ENCODE data around the gene SLC39A3.
"Not testable (repeated sequence)": the region's sequence is repeated elsewhere in the genome, so short reads cannot be mapped to it uniquely, and the experiment has no call there.

SLC39A3 gene

DNA sequence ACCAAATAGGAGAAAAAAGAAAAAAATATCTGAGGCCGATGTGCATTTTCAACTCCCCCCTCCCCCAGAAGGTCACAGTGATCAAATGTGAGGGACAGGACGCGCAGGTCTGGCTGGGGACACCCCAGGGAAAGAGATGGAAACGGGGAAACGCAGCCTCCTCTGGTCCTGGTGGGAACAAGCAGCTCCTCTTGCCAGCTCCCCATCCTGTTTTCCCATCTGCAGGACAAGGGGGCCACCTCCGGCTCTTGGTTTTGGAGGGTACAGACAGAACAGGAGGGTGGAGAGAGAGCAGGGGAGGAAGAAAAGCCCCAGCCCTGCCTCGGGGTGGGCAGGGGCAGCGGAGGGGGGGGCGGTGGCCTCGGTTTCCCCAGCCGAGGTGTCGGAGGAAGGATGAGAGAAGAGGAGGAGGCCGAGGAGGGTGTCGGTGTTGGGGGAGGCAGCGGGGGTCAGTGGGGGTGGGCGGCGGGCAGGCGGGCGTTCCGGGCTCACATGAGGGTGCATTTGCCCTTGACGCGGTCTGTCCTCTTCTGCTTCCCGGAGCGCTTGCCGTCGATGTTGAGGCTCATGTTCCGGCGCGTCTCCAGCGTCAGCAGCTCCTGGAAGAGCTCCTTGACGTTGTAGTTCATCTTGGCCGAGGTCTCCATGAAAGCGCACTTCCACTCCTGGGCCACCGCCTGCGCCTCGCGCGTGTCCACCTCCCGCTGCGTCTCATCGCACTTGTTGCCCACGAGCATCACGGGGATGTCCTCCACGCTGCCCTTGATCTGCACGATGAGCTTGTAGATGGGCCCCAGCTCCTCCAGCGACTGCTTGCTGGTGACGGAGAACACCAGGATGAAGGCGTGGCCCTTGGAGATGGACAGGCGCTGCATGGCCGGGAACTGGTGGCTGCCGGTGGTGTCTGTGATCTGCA, 22.8 kb downstream of the SLC39A3 start:
- H3K27me3 ChIP-seq (ENCODE audit: insufficient read depth, low read depth, severe bottlenecking) = no peaks in the 10 kb centered on the region
- no peak for DNase-seq
- H3K4me3 ChIP-seq (ENCODE audit: low read depth, low read length) = no peak overlapping the region
- H3K36me3 ChIP-seq = peaks cover 7% of the 10 kb centered on the region
- TF ChIP-seq CTCF (IDR thresholded peaks at IDR 0.05; ENCODE audit: low read depth, low read length) = no peak
- H3K27ac ChIP-seq = no peak overlapping the region
- peaks cover 8% of the 10 kb centered on the region for H3K9me3 ChIP-seq (ENCODE audit: severe bottlenecking)

DNA sequence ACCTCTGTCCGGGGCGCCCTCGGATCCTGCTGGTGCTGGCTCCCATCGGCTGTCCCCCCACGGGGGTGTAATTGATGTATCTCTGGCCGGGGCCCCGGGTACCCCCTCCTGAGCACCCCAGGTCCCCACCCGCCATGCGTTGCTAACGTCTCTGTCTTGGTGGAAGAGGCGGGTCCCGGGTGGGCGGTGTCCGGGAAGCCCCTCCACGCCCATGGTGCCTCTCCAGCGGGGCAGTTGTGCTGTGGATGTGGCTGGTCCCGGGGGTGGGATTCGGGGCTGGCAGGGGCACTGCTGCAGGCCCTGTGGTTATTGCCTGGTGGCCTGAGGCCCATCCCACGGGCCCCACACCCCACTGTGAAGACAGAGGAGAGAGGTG, 23.6 kb downstream of the SLC39A3 start:
- H3K27me3 ChIP-seq (ENCODE audit: insufficient read depth, low read depth, severe bottlenecking) = no peaks in the 10 kb centered on the region
- H3K27ac ChIP-seq = no peak overlapping the region
- H3K36me3 ChIP-seq = peaks cover 7% of the 10 kb centered on the region
- no peak overlapping the region for H3K4me3 ChIP-seq (ENCODE audit: low read depth, low read length)
- DNase-seq = no peak
- no peak for TF ChIP-seq CTCF (IDR thresholded peaks at IDR 0.05; ENCODE audit: low read depth, low read length)
- H3K9me3 ChIP-seq (ENCODE audit: severe bottlenecking) = peaks cover 8% of the 10 kb centered on the region

DNA sequence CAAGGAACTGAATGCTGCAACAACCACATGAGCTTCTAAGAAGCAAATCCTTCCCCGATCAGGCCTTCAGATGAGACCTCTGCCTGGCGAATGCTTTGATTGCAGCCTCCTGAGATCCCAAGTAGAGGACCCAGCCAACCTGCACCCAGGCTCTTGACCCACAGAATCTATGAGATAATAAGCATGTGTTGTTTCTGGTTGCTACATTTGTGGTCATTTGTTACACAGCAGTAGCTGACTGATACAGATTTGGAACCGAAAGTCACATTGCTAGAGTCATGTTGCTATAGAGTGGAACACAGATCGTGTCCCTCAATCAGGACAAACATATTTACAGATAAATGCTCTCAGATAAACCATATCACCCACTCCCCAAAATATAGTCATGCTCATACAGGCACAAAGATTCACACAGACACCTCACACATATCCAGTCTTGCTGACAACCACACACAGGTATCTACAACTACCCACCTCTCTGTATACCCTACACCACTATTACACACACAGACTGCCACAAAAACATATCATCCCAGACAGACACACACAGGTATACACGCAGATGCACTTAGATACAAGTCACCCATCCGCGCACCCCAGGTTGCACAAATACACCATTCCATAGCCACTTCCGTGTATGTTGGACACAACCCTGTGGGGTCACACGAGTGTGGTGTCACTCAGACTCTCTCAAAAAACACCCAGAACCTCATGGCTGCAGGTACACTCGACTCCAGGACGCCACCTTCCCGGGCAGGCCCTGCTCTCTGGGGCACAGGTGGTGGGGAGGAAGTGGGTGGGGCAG, 24.1 kb downstream of the SLC39A3 start:
- Histone ChIP-seq H3K27ac (no peak overlapping the region), H3K27me3 (ENCODE audit: insufficient read depth, low read depth, severe bottlenecking) (no peaks in the 10 kb centered on the region), H3K36me3 (peaks cover 7% of the 10 kb centered on the region), H3K4me3 (ENCODE audit: low read depth, low read length) (no peak overlapping the region), H3K9me3 (ENCODE audit: severe bottlenecking) (peaks cover 8% of the 10 kb centered on the region)
- no peak for DNase-seq
- no peak for TF ChIP-seq CTCF (IDR thresholded peaks at IDR 0.05; ENCODE audit: low read depth, low read length)

DNA sequence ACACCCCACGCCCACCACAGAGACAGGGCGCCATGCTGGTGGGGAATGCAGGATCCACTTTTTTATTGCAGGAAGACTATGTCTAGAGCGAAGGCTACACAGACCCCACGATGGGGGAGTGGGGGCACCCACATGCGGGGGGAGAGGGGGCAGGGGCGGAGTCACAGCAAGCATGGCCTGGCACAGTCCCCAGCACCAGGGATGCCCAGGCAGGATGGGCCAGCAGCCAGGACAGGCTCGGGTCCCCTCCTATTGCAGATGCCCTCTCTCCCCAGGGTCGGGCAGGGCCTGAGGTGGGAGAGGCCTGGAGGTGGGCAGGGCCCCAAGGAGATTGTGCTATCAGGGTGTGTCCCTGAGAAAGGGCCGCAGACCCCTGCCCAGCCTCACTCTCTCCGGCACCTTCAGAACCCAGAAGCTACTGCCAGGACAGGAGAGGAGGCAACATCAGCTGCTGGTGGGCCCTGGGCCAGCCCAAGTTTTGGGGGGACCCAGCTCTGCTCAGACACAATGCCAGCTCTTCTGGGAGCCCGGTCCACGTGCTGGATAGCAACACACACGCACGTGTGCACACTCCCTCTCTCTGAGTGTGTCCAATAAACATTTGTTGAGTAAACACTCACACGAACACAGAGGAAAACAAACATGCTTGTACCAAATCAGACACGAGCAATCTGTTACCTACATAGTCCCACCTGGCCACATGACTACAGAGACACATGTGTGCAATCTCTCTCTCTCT, 25.1 kb downstream of the SLC39A3 start:
- no peak overlapping the region for H3K4me3 ChIP-seq (ENCODE audit: low read depth, low read length)
- no peak for DNase-seq
- no peak overlapping the region for H3K27ac ChIP-seq

GRCh38 chr19:2714102-2714501, 25.7 kb downstream of the SLC39A3 start:
- H3K27me3 ChIP-seq (ENCODE audit: insufficient read depth, low read depth, severe bottlenecking); H3K9me3 ChIP-seq (ENCODE audit: severe bottlenecking); H3K27ac ChIP-seq; H3K4me3 ChIP-seq (ENCODE audit: low read depth, low read length); H3K36me3 ChIP-seq; DNase-seq: not testable (repeated sequence)

More for the DNA sequence above, 25.1 kb downstream of the SLC39A3 start:
- Histone ChIP-seq H3K9me3 (ENCODE audit: severe bottlenecking) (peaks cover 8% of the 10 kb centered on the region), H3K27me3 (ENCODE audit: insufficient read depth, low read depth, severe bottlenecking) (no peaks in the 10 kb centered on the region), H3K36me3 (peaks cover 7% of the 10 kb centered on the region)
- no peak for TF ChIP-seq CTCF (IDR thresholded peaks at IDR 0.05; ENCODE audit: low read depth, low read length)

DNA sequence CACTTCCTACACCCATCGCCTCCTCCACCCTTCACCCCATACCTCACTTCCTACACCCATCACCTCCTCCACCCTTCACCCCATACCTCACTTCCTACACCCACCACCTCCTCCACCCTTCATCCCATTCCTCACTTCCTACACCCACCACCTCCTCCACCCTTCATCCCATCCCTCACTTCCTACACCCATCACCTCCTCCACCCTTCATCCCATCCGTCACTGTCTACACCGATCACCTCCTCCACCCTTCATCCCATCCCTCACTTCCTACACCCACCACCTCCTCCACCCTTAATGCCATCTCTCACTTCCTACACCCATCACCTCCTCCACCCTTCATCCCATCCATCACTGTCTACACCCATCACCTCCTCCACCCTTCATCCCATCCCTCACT, 26.6 kb downstream of the SLC39A3 start:
- H3K9me3 ChIP-seq (ENCODE audit: severe bottlenecking); H3K27me3 ChIP-seq (ENCODE audit: insufficient read depth, low read depth, severe bottlenecking); H3K27ac ChIP-seq; H3K4me3 ChIP-seq (ENCODE audit: low read depth, low read length); H3K36me3 ChIP-seq; DNase-seq: not testable (repeated sequence)
